GM12891 (cell line): ENCODE results near the gene CGB3.
"Not testable (repeated sequence)": the region's sequence is repeated elsewhere in the genome, so short reads cannot be mapped to it uniquely, and the experiment has no call there.

ENCODE experiments used
- POLR2A ChIP-seq: IDR thresholded peaks from 2 replicates; pipeline ENCODE4 v1.6.1; 2011; ENCODE audit warnings: low read depth, low read length, control low read depth
- POLR2AphosphoS5 ChIP-seq: IDR thresholded peaks from 2 replicates; pipeline ENCODE4 v1.6.1; 2011; ENCODE audit warnings: low read depth, low read length, control low read depth
- POU2F2 ChIP-seq: IDR thresholded peaks from 2 replicates; pipeline ENCODE4 v1.6.1; 2011; ENCODE audit warnings: low read depth, mild to moderate bottlenecking, control low read depth, low read length, moderate library complexity
- SPI1 ChIP-seq: IDR thresholded peaks from 2 replicates; pipeline ENCODE4 v1.6.1; 2011; ENCODE audit warnings: low read depth, low read length, control low read depth
- TAF1 ChIP-seq: IDR thresholded peaks from 2 replicates; pipeline ENCODE4 v1.6.1; 2011; ENCODE audit warnings: low read depth, low read length, control low read depth

DNA sequence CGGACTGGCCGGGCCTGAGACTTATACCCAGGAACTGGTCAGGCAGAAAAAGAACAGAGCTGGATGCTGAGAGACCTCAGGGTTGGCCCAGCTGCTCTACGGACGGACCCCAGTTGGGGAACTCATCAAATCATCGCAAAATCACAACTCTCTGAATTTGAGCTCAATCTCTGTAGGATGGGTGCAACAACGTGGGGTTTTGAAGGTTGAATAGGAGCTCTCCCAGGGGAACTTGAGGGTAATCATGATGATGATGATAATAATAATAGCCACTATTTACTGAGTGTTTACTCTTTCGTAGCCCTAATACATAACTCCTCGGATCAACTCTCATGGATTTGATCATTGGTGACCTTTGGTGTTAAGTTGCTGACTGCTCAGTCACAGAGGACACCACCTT, 6.2 kb upstream of the CGB3 start:
- TF ChIP-seq TAF1, POLR2AphosphoS5, POLR2A, POU2F2, SPI1: not testable (repeated sequence)
